T-helper 2 cell (primary cell): Measurements from ENCODE around the gene EYA4.

Experiments used
- DNase-seq, 5 experiments: peaks; one replicate each; pipeline versions ENCODE4 v3.0.0 to v3.0.0-alpha.2; 2012 to 2022
- total RNA-seq, 2 donors: gene quantifications; one replicate each; lab custom pipeline; 2026; lab: John Stamatoyannopoulos, UW

Gene EYA4
- total RNA-seq: 0 to 1.1 reads per million in 2 donors

- no peak for DNase-seq
These were observed at the start of gene EYA4 for GRCh38 chr6:133241086-133241900. Gene EYA4, plus strand, starts transcription at chr6:133241357. Its CDS starts 33,424 bp downstream, at chr6:133274781.

- no peak for DNase-seq
These were observed 47.8 kb upstream of the EYA4 start for GRCh38 chr6:133193396-133193795.

GRCh38 chr6:133198725-133199124 is 42.4 kb upstream of the EYA4 start:
- DNase-seq: no peak

- no peak for DNase-seq
These were observed 39.9 kb upstream of the EYA4 start for GRCh38 chr6:133201231-133201630.

- no peak for DNase-seq
These were observed 38.4 kb upstream of the EYA4 start for GRCh38 chr6:133202610-133203343.

GRCh38 chr6:133203344-133203697 is 37.8 kb upstream of the EYA4 start:
- DNase-seq: no peak

- no peak for DNase-seq
These were observed 35.9 kb upstream of the EYA4 start for GRCh38 chr6:133205304-133205703.

- no peak for DNase-seq
These were observed 34.2 kb upstream of the EYA4 start for GRCh38 chr6:133206942-133207341.

GRCh38 chr6:133207754-133208153 is 33.4 kb upstream of the EYA4 start:
- DNase-seq: no peak

GRCh38 chr6:133208183-133208755 is 32.9 kb upstream of the EYA4 start:
- no peak for DNase-seq

- DNase-seq: no peak
These were observed 26.9 kb upstream of the EYA4 start for GRCh38 chr6:133214267-133214666.

- no peak for DNase-seq
These were observed 22.3 kb upstream of the EYA4 start for GRCh38 chr6:133218852-133219251.

GRCh38 chr6:133223452-133224029 is 17.6 kb upstream of the EYA4 start:
- no peak for DNase-seq

- no peak for DNase-seq
These were observed 15.6 kb upstream of the EYA4 start for GRCh38 chr6:133225560-133225959.

GRCh38 chr6:133227344-133227743 is 13.8 kb upstream of the EYA4 start:
- no peak for DNase-seq

GRCh38 chr6:133230052-133230451 is 11.1 kb upstream of the EYA4 start:
- DNase-seq: no peak

GRCh38 chr6:133235221-133235620 is 5.9 kb upstream of the EYA4 start:
- no peak for DNase-seq

GRCh38 chr6:133236932-133237331 is 4.2 kb upstream of the EYA4 start:
- DNase-seq: no peak

- no peak for DNase-seq
These were observed 559 bp upstream of the EYA4 start for GRCh38 chr6:133240511-133241085.

GRCh38 chr6:133241901-133242636 is 912 bp downstream of the EYA4 start:
- DNase-seq: peak in 1 of 5 experiments; percentile 4

GRCh38 chr6:133242637-133243585 is 1.8 kb downstream of the EYA4 start:
- no peak for DNase-seq
